Neural cell (in vitro differentiated cells): ENCODE results near the gene TBRG1. TPM values are rescaled to one million over a fixed set of nuclear protein-coding genes. Genes with fewer than 3 reads are reported as not detected.

Experiments
- H2AFZ ChIP-seq: fragments of 200-600, 300-800 bp; sonication (generic), shearing (Covaris generic); 2 replicates; pipeline ENCODE4 v1.6.0; 2014; ENCODE audit warnings: low read depth, mild to moderate bottlenecking, antibody characterized with exemption, low read length, moderate library complexity
- H3F3A ChIP-seq: fragments of 200-600 bp; shearing (Covaris generic); 2 replicates; pipeline ENCODE4 v1.6.1; 2016; ENCODE audit warnings: mild to moderate bottlenecking, moderate library complexity, mixed read lengths, antibody characterized with exemption, low read length; ENCODE audit not compliant: insufficient read depth, poor library complexity, severe bottlenecking
- H3K27ac ChIP-seq: fragments of 200-600, 300-800 bp; sonication (generic), shearing (Covaris generic); 2 replicates; pipeline ENCODE4 v1.5.1; 2014; ENCODE audit warnings: mild to moderate bottlenecking, low read length, moderate library complexity
- H3K27me3 ChIP-seq: fragments of 300-800, 200-600 bp; sonication (generic), shearing (Covaris generic); 2 replicates; pipeline ENCODE4 v1.6.0; 2014; ENCODE audit warnings: mild to moderate bottlenecking, low read depth, low read length, moderate library complexity; ENCODE audit not compliant: insufficient read depth
- H3K36me3 ChIP-seq: fragments of 300-800, 200-600 bp; sonication (generic), shearing (Covaris generic); 2 replicates; pipeline ENCODE4 v1.5.1; 2014; ENCODE audit warnings: mild to moderate bottlenecking, antibody characterized with exemption, low read length, moderate library complexity; ENCODE audit not compliant: insufficient read depth
- H3K4me2 ChIP-seq: fragments of 300-800, 200-600 bp; sonication (generic), shearing (Covaris generic); 2 replicates; pipeline ENCODE4 v1.6.0; 2014; ENCODE audit warnings: mild to moderate bottlenecking, low read length
- H3K4me3 ChIP-seq: fragments of 300-800, 200-600 bp; sonication (generic), shearing (Covaris generic); 2 replicates; pipeline ENCODE4 v1.5.1; 2014; ENCODE audit warnings: mild to moderate bottlenecking, low read length, moderate library complexity
- H3K79me2 ChIP-seq: fragments of 200-600 bp; shearing (Covaris generic); replicated peaks from 2 replicates; pipeline ENCODE4 v1.6.0; 2014; ENCODE audit warnings: mild to moderate bottlenecking, low read length, moderate library complexity; ENCODE audit not compliant: insufficient read depth
- H3K9ac ChIP-seq: fragments of 300-800, 200-600 bp; sonication (generic), shearing (Covaris generic); 2 replicates; pipeline ENCODE4 v1.6.1; 2016; ENCODE audit warnings: mild to moderate bottlenecking, low read length, mixed read lengths
- H3K9me2 ChIP-seq: fragments of 200-600 bp; shearing (Covaris generic); 2 replicates; pipeline ENCODE4 v1.6.1; 2016; ENCODE audit warnings: mild to moderate bottlenecking, low read length, mixed read lengths; ENCODE audit not compliant: insufficient read depth
- H3K9me3 ChIP-seq: fragments of 200-600, 300-800 bp; sonication (generic), shearing (Covaris generic); 2 replicates; pipeline ENCODE4 v1.6.1; 2016; ENCODE audit warnings: mild to moderate bottlenecking, mixed run types, low read length, moderate library complexity, mixed read lengths
- H4K20me1 ChIP-seq: fragments of 200-600 bp; shearing (Covaris generic); 2 replicates; pipeline ENCODE4 v1.6.1; 2016; ENCODE audit warnings: mild to moderate bottlenecking, mixed run types; ENCODE audit not compliant: insufficient read depth
- EP300 ChIP-seq: fragments of 450-650 bp; conservative IDR thresholded peaks from 2 replicates; pipeline ENCODE4 v1.6.1; 2014; ENCODE audit warnings: antibody characterized with exemption, mild to moderate bottlenecking, moderate library complexity; ENCODE audit not compliant: poor library complexity, severe bottlenecking
- EZH2 ChIP-seq: fragments of 200-600, 300-800 bp; shearing (Covaris generic), sonication (generic); IDR thresholded peaks from 2 replicates; pipeline ENCODE4 v1.6.1; 2014; ENCODE audit warnings: antibody characterized with exemption, low read length, borderline replicate concordance, mild to moderate bottlenecking; ENCODE audit not compliant: insufficient read depth, poor library complexity, severe bottlenecking
- MXI1 ChIP-seq: fragments of 450-650 bp; conservative IDR thresholded peaks from 2 replicates; pipeline ENCODE4 v1.6.1; 2014; ENCODE audit warnings: antibody characterized with exemption, mild to moderate bottlenecking; ENCODE audit not compliant: poor library complexity, severe bottlenecking
- POLR2AphosphoS5 ChIP-seq: IDR thresholded peaks from 2 replicates; pipeline ENCODE4 v1.6.1; 2012
- RAD21 ChIP-seq: fragments of 450-650 bp; conservative IDR thresholded peaks from 2 replicates; pipeline ENCODE4 v1.6.1; 2014; ENCODE audit warnings: antibody characterized with exemption, mild to moderate bottlenecking, moderate library complexity
- SMC3 ChIP-seq: fragments of 450-650 bp; conservative IDR thresholded peaks from 2 replicates; pipeline ENCODE4 v1.6.1; 2014; ENCODE audit warnings: antibody characterized with exemption, mild to moderate bottlenecking, moderate library complexity; ENCODE audit not compliant: poor library complexity
- TAF1 ChIP-seq: IDR thresholded peaks from 2 replicates; pipeline ENCODE4 v1.6.1; 2012; ENCODE audit warnings: low read depth
- polyA plus RNA-seq: library from polyadenylated mRNA; depleted of rRNA; stranded (reverse); fragments of >200 nt; gene quantifications from 2 replicates; pipeline ENCODE4 v1.2.3, GENCODE V29; 2014
- TF ChIP-seq, protein P1 (sequence below): IDR thresholded peaks from 2 replicates; pipeline ENCODE4 v1.6.1; 2012; ENCODE audit warnings: borderline replicate concordance
- TF ChIP-seq, protein P2 (sequence below): fragments of 450-650 bp; IDR thresholded peaks from 2 replicates; pipeline ENCODE4 v1.5.1; 2014; ENCODE audit warnings: antibody characterized with exemption, mild to moderate bottlenecking, moderate library complexity; ENCODE audit not compliant: poor library complexity, severe bottlenecking

Gene TBRG1
- polyA plus RNA-seq, 1 donor from 2014 or later = 83.2 TPM

- H3K36me3 ChIP-seq = no peaks in the 10 kb centered on the region
- H3F3A ChIP-seq = peaks cover 12% of the 10 kb centered on the region
- no peaks in the 10 kb centered on the region for H3K79me2 ChIP-seq
- peak overlapping the region; percentile 61 for H3K4me3 ChIP-seq
- TF ChIP-seq SMC3 (no peak), TAF1 (no peak), MXI1 (no peak), RAD21 (no peak), EZH2 (no peak)
- TF ChIP-seq, protein P1, sequence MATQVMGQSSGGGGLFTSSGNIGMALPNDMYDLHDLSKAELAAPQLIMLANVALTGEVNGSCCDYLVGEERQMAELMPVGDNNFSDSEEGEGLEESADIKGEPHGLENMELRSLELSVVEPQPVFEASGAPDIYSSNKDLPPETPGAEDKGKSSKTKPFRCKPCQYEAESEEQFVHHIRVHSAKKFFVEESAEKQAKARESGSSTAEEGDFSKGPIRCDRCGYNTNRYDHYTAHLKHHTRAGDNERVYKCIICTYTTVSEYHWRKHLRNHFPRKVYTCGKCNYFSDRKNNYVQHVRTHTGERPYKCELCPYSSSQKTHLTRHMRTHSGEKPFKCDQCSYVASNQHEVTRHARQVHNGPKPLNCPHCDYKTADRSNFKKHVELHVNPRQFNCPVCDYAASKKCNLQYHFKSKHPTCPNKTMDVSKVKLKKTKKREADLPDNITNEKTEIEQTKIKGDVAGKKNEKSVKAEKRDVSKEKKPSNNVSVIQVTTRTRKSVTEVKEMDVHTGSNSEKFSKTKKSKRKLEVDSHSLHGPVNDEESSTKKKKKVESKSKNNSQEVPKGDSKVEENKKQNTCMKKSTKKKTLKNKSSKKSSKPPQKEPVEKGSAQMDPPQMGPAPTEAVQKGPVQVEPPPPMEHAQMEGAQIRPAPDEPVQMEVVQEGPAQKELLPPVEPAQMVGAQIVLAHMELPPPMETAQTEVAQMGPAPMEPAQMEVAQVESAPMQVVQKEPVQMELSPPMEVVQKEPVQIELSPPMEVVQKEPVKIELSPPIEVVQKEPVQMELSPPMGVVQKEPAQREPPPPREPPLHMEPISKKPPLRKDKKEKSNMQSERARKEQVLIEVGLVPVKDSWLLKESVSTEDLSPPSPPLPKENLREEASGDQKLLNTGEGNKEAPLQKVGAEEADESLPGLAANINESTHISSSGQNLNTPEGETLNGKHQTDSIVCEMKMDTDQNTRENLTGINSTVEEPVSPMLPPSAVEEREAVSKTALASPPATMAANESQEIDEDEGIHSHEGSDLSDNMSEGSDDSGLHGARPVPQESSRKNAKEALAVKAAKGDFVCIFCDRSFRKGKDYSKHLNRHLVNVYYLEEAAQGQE = no peak
- H2AFZ ChIP-seq = no peak overlapping the region
- no peaks in the 10 kb centered on the region for H3K27me3 ChIP-seq
- peak overlapping the region; percentile 56 for H3K4me2 ChIP-seq
- no peaks in the 10 kb centered on the region for H3K9me3 ChIP-seq
- peak overlapping the region; percentile 97 for H3K27ac ChIP-seq
- no peaks in the 10 kb centered on the region for H4K20me1 ChIP-seq
- H3K9ac ChIP-seq = peak overlapping the region; percentile 73
- no peaks in the 10 kb centered on the region for H3K9me2 ChIP-seq
Measured at GRCh38 chr11:124658501-124658900, 35.8 kb downstream of the TBRG1 start.

DNA sequence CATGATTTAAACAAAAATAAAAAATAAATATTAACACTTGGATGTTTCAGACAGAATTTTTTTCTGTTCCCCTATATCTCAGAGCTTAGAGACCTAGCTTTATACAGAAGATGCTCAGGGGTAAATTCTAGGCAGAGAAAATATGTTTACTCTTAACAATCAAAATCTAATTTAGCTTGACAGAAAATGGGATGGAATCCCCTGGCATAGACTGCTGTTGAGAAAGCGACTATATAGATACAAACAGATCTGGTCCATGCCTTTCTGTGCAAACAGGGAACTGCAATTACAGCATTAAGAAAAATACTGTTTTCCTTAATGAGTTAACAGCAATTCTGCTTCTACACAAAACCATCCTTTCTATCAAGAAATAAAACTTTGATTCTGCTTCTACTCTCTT, 36.3 kb downstream of the TBRG1 start:
- Histone ChIP-seq H3K4me3 (no peak overlapping the region), H3K4me2 (no peak overlapping the region), H3F3A (peaks cover 12% of the 10 kb centered on the region), H4K20me1 (no peaks in the 10 kb centered on the region), H3K27me3 (no peaks in the 10 kb centered on the region), H3K79me2 (no peaks in the 10 kb centered on the region), H3K9ac (no peak overlapping the region), H3K27ac (peak overlapping the region; percentile 97), H3K36me3 (no peaks in the 10 kb centered on the region), H3K9me2 (no peaks in the 10 kb centered on the region), H3K9me3 (no peaks in the 10 kb centered on the region), H2AFZ (no peak overlapping the region)
- TF ChIP-seq POLR2AphosphoS5 = no peak

- H3K9me3 ChIP-seq = no peaks in the 10 kb centered on the region
- H3K9me2 ChIP-seq = no peaks in the 10 kb centered on the region
- peaks cover 12% of the 10 kb centered on the region for H3F3A ChIP-seq
- H3K27ac ChIP-seq = no peak overlapping the region
- H3K36me3 ChIP-seq = no peaks in the 10 kb centered on the region
- no peaks in the 10 kb centered on the region for H4K20me1 ChIP-seq
- H3K9ac ChIP-seq = no peak overlapping the region
- H3K27me3 ChIP-seq = no peaks in the 10 kb centered on the region
- no peak overlapping the region for H2AFZ ChIP-seq
- no peak overlapping the region for H3K4me2 ChIP-seq
- no peaks in the 10 kb centered on the region for H3K79me2 ChIP-seq
- no peak overlapping the region for H3K4me3 ChIP-seq
- TF ChIP-seq POLR2AphosphoS5 (no peak), SMC3 (no peak), EP300 (no peak), TAF1 (no peak), MXI1 (no peak), RAD21 (no peak), EZH2 (no peak)
- TF ChIP-seq, protein P1 = no peak
- TF ChIP-seq, protein P2, sequence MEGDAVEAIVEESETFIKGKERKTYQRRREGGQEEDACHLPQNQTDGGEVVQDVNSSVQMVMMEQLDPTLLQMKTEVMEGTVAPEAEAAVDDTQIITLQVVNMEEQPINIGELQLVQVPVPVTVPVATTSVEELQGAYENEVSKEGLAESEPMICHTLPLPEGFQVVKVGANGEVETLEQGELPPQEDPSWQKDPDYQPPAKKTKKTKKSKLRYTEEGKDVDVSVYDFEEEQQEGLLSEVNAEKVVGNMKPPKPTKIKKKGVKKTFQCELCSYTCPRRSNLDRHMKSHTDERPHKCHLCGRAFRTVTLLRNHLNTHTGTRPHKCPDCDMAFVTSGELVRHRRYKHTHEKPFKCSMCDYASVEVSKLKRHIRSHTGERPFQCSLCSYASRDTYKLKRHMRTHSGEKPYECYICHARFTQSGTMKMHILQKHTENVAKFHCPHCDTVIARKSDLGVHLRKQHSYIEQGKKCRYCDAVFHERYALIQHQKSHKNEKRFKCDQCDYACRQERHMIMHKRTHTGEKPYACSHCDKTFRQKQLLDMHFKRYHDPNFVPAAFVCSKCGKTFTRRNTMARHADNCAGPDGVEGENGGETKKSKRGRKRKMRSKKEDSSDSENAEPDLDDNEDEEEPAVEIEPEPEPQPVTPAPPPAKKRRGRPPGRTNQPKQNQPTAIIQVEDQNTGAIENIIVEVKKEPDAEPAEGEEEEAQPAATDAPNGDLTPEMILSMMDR = no peak
Measured at GRCh38 chr11:124661553-124661952, 38.9 kb downstream of the TBRG1 start.
